ENCODE data around the gene GAMT.

GRCh38 chr19:1400281-1401137, 833 bp downstream of the GAMT start:
- TF ChIP-seq, protein P1, sequence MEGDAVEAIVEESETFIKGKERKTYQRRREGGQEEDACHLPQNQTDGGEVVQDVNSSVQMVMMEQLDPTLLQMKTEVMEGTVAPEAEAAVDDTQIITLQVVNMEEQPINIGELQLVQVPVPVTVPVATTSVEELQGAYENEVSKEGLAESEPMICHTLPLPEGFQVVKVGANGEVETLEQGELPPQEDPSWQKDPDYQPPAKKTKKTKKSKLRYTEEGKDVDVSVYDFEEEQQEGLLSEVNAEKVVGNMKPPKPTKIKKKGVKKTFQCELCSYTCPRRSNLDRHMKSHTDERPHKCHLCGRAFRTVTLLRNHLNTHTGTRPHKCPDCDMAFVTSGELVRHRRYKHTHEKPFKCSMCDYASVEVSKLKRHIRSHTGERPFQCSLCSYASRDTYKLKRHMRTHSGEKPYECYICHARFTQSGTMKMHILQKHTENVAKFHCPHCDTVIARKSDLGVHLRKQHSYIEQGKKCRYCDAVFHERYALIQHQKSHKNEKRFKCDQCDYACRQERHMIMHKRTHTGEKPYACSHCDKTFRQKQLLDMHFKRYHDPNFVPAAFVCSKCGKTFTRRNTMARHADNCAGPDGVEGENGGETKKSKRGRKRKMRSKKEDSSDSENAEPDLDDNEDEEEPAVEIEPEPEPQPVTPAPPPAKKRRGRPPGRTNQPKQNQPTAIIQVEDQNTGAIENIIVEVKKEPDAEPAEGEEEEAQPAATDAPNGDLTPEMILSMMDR (IDR thresholded peaks at IDR 0.05) = no peak
- no peak for TF ChIP-seq EP300 (IDR thresholded peaks at IDR 0.05)
- no peak for TF ChIP-seq POLR2A (IDR thresholded peaks at IDR 0.05)
